Stimulated activated CD4-positive, alpha-beta T cell treated with anti-CD3 and anti-CD28 coated beads, Interleukin-2, amount 100 ng/mL, for 24 hours (primary cell): Measurements from ENCODE around the gene ADGRL3.
"Not testable (repeated sequence)": the region's sequence is repeated elsewhere in the genome, so short reads cannot be mapped to it uniquely, and the experiment has no call there.

Experiments
- DNase-seq, 2 donors: peaks; one replicate each; pipeline ENCODE4 v3.0.0-alpha.2; 2020

Gene ADGRL3

GRCh38 chr4:61373901-61374440 lies 173.8 kb downstream of the ADGRL3 start:
- DNase-seq: no peak

- no peak for DNase-seq
Measured at GRCh38 chr4:61374447-61374891, 174.3 kb downstream of the ADGRL3 start.

- DNase-seq: no peak
Measured at GRCh38 chr4:61375301-61375700, 175.2 kb downstream of the ADGRL3 start.

- no peak for DNase-seq
Measured at GRCh38 chr4:61376301-61376700, 176.2 kb downstream of the ADGRL3 start.

GRCh38 chr4:61379406-61379805 lies 179.3 kb downstream of the ADGRL3 start:
- DNase-seq: no peak

- DNase-seq: no peak
Measured at GRCh38 chr4:61380865-61381264, 180.7 kb downstream of the ADGRL3 start.

GRCh38 chr4:61385256-61385655 lies 185.1 kb downstream of the ADGRL3 start:
- DNase-seq: no peak

GRCh38 chr4:61387372-61387771 lies 187.2 kb downstream of the ADGRL3 start:
- DNase-seq: not testable (repeated sequence)

GRCh38 chr4:61389640-61390039 lies 189.5 kb downstream of the ADGRL3 start:
- DNase-seq: no peak

- DNase-seq: no peak
Measured at GRCh38 chr4:61395754-61396153, 195.6 kb downstream of the ADGRL3 start.

GRCh38 chr4:61397174-61397573 lies 197.0 kb downstream of the ADGRL3 start:
- DNase-seq: no peak

GRCh38 chr4:61400439-61401038 lies 200.4 kb downstream of the ADGRL3 start:
- no peak for DNase-seq

GRCh38 chr4:61401771-61402170 lies 201.6 kb downstream of the ADGRL3 start:
- DNase-seq: no peak

- no peak for DNase-seq
Measured at GRCh38 chr4:61405307-61405706, 205.2 kb downstream of the ADGRL3 start.

GRCh38 chr4:61406677-61407076 lies 206.6 kb downstream of the ADGRL3 start:
- DNase-seq: no peak

- DNase-seq: no peak
Measured at GRCh38 chr4:61407642-61408618, 207.8 kb downstream of the ADGRL3 start.

- no peak for DNase-seq
Measured at GRCh38 chr4:61408861-61409260, 208.7 kb downstream of the ADGRL3 start.

GRCh38 chr4:61411241-61411640 lies 211.1 kb downstream of the ADGRL3 start:
- no peak for DNase-seq

GRCh38 chr4:61425315-61425714 lies 225.2 kb downstream of the ADGRL3 start:
- DNase-seq: no peak

GRCh38 chr4:61426229-61426628 lies 226.1 kb downstream of the ADGRL3 start:
- no peak for DNase-seq

- no peak for DNase-seq
Measured at GRCh38 chr4:61427099-61427817, 227.1 kb downstream of the ADGRL3 start.

GRCh38 chr4:61427818-61428495 lies 227.8 kb downstream of the ADGRL3 start:
- DNase-seq: no peak

GRCh38 chr4:61428950-61429349 lies 228.8 kb downstream of the ADGRL3 start:
- no peak for DNase-seq
